ENCODE measurements around the gene EDIL3.

- TF ChIP-seq, protein P1, sequence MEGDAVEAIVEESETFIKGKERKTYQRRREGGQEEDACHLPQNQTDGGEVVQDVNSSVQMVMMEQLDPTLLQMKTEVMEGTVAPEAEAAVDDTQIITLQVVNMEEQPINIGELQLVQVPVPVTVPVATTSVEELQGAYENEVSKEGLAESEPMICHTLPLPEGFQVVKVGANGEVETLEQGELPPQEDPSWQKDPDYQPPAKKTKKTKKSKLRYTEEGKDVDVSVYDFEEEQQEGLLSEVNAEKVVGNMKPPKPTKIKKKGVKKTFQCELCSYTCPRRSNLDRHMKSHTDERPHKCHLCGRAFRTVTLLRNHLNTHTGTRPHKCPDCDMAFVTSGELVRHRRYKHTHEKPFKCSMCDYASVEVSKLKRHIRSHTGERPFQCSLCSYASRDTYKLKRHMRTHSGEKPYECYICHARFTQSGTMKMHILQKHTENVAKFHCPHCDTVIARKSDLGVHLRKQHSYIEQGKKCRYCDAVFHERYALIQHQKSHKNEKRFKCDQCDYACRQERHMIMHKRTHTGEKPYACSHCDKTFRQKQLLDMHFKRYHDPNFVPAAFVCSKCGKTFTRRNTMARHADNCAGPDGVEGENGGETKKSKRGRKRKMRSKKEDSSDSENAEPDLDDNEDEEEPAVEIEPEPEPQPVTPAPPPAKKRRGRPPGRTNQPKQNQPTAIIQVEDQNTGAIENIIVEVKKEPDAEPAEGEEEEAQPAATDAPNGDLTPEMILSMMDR (IDR thresholded peaks at IDR 0.05): no peak
- no peak for TF ChIP-seq POLR2A (IDR thresholded peaks at IDR 0.05)
Observed at GRCh38 chr5:84059672-84060071, 325.0 kb downstream of the EDIL3 start.

All from lower leg skin (tissue), 3 donors.